Activated CD8-positive, alpha-beta memory T cell treated with anti-CD3 and anti-CD28 coated beads for 36 hours (primary cell): ENCODE results near the gene FADS2. TPM values are rescaled to one million over a fixed set of nuclear protein-coding genes. Genes with fewer than 3 reads are reported as not detected.

ENCODE experiments used
- CTCF ChIA-PET: fragments of 350-600 bp; sonication (Branson Sonifier 250); formaldehyde crosslinking; loops from one replicate; lab custom pipeline; 2021; ENCODE audit warnings: antibody characterized with exemption; lab: Charles Lee
- POLR2A ChIA-PET: fragments of 350-600 bp; sonication (Branson Sonifier 250); formaldehyde crosslinking; loops from one replicate; lab custom pipeline; 2021; ENCODE audit warnings: antibody characterized with exemption; lab: Charles Lee
- total RNA-seq, 2 experiments: library from RNA; stranded (reverse); gene quantifications; one replicate each; pipeline ENCODE4 v1.2.3, GENCODE V29; 2021

Gene FADS2
- total RNA-seq, 2 experiments from 2014 or later: 45.6 to 46.1 TPM

DNA sequence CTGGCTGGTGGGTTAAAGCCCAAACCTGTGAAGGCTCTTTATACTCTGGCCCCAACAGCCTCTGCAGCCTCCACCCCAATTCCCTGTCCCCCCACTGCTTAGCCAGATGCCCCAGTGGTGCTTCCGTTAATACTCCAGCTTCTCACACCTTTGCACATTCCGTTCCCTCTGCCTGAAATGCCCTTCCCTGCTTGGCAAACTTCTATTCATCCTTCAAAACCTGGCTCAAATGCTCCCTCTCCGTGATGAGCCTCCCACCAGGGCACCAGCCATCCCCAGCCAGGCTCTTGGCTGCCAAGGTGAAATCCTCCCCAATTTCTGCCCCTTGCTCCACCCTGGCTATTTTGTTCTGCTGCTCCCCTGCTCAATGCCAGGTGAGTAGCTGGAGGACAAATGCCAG is 75.7 kb downstream of the FADS2 start:
- CTCF ChIA-PET: interaction anchor here (0.5 to 2.0 kb wide), 4 partner anchors 26 to 206 kb away, joined by 3 to 5 read pairs (median 3); no protein-coding TSS in a partner anchor
- POLR2A ChIA-PET: no interaction called here

GRCh38 chr11:61904539-61905048 is 76.5 kb downstream of the FADS2 start:
- POLR2A ChIA-PET: no interaction called here
- CTCF ChIA-PET: interaction anchor here (1.1 to 2.0 kb wide), 4 partner anchors 34 to 205 kb away, joined by 3 to 5 read pairs (median 4); no protein-coding TSS in a partner anchor

- ChIA-PET POLR2A (no interaction called here), CTCF (interaction anchor here (1.1 to 2.0 kb wide), 3 partner anchors 34 to 203 kb away, joined by 3 to 5 read pairs (median 5); no protein-coding TSS in a partner anchor)
These were observed 77.1 kb downstream of the FADS2 start for GRCh38 chr11:61905067-61905696.

GRCh38 chr11:61905801-61906521 is 77.9 kb downstream of the FADS2 start:
- POLR2A ChIA-PET: no interaction called here
- CTCF ChIA-PET: interaction anchor here (1.9 kb wide), 1 partner anchor 202 kb away, joined by 5 read pairs; no protein-coding TSS in a partner anchor

- ChIA-PET CTCF (interaction anchor here (3.2 kb wide), 1 partner anchor 8 kb away, joined by 14 read pairs; no protein-coding TSS in a partner anchor), POLR2A (no interaction called here)
These were observed 78.4 kb downstream of the FADS2 start for GRCh38 chr11:61906522-61906909.

DNA sequence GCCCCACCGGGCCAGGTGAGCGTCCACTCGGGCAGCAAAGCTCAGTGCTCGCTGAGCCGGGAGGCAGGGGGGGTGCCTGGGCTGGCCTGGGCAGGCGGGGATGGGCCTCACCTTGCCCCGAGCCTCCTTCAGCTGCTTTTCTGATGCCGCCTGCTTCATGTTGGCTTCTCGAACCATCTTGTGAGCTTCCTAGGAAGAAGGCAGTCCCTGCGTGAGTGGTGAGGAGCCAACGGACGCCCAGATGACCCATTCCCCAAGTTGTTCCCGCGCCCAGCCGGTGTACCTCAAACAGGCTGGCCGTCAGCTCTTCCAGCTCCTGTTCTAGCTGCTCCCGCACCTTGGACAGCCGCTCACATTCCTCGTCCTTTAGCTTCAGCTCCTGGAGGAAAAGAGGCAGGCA is 79.2 kb downstream of the FADS2 start:
- ChIA-PET CTCF (interaction anchor here (0.8 to 3.2 kb wide), 2 partner anchors 8 to 10 kb away, joined by 3 to 14 read pairs; no protein-coding TSS in a partner anchor), POLR2A (no interaction called here)

DNA sequence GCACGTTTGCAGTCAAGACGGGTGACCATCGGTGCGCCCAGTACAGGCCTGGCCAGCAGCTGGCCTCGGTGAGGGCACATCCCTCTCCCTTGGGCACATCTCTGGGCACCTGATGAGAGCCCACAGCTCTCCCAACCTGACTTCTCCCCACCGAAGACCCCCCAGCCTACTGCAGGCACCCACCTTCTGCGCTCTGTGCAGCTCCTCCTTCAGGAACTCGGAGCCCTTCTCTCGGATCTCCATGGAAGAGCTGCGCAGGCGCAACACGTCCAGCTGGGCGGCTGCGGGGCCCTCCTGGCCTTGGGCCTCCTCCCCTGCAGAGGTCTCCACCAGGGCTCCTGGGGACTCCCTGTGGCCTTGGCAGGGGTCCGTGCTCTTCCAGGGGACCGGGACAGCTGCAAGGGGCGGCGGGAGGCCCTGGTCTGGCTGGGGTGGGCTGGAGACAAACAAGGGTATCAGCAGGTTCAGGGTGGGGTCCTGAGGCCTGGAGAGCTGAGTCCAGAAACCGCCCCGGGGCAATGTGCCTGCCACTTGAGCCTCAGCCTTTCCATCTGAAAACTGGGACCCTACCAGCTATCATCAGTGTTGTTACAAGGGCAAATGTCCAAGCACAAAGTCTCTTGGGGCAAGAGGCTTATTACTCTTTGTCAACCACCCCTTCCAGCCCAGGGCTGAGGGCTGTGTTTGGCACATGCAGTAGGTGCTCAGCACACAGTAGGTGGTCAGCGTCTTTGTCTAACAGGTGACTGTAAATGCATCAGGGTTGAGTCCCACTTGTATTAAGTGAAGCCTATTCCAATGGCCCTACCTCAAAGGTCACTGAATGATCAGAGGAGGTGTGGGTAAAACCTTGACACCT is 80.0 kb downstream of the FADS2 start:
- CTCF ChIA-PET: interaction anchor here (0.8 to 3.2 kb wide), 2 partner anchors 9 to 11 kb away, joined by 3 to 14 read pairs; no protein-coding TSS in a partner anchor
- POLR2A ChIA-PET: no interaction called here

DNA sequence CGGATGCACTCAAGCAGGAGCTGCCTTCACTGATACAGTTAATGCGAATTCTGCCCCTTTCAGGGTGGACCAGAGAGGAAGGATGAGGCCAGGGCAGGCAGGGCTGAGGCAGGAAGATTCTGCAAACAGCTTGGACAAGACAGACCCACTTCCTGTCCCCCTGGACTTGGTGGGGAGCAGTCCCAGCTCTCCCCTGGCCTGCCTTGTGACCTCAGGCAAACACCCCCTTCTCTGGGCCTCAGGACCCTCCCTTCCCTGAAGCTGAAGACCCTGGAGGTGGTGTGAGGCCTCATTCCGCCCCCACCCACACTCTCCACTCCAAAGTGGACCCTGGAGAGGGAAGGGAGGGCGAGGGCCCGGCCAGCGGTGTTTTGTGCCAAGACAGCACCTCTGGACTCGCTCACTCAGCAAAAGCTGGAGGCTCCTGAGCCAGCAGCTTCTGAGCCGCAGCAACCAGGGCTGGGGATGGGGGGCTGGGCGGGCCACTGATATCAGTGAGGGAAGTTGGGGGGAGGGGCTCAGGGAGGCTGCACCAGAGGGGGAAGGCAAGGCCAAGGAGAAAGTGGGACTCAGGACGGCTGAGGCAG is 80.7 kb downstream of the FADS2 start:
- CTCF ChIA-PET: interaction anchor here (3.2 kb wide), 1 partner anchor 10 kb away, joined by 14 read pairs; no protein-coding TSS in a partner anchor
- POLR2A ChIA-PET: no interaction called here

GRCh38 chr11:61910187-61911127 is 82.4 kb downstream of the FADS2 start:
- ChIA-PET POLR2A (no interaction called here), CTCF (no interaction called here)

- POLR2A ChIA-PET: no interaction called here
- CTCF ChIA-PET: no interaction called here
These were observed 83.1 kb downstream of the FADS2 start for GRCh38 chr11:61911128-61911700.

DNA sequence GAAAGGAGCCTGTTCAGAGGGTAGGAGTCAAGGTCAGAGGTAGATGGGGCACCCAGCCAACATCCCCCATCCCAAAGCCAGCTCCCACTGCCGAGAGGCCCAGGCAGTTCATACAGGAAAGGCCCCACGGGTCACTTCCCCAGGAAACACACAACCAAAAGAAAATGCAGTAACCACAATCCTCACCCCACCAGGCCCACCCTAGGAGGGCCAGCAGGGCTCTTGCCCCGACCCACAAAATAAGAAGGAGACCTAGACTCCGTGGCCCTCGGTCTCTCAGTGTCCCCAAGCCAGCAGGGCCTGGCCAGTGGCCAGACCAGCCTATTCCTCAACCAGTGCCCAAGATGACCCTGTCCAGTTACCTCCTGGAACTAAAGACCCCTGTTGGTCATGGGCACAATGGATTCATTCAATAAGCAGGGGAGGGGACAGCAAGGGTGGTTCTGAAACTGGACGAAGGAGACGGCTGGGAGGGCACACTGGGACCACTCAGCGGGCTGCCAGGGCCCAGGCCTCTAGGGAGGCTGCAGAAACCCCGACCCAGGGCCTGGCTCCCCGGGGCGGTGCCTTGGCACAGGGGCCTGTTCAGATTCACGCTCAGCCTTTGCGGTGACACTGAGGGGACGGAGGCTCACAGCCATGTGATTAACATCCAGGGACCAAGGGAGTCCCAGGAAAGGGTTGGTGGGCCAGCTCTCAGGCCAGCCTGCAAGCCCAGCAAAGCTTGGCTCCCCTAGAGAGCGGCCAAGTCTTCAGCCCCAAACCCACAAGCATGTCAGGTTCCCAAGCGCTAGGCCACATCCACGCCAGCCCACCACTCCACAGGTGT is 83.8 kb downstream of the FADS2 start:
- POLR2A ChIA-PET: no interaction called here
- CTCF ChIA-PET: no interaction called here

DNA sequence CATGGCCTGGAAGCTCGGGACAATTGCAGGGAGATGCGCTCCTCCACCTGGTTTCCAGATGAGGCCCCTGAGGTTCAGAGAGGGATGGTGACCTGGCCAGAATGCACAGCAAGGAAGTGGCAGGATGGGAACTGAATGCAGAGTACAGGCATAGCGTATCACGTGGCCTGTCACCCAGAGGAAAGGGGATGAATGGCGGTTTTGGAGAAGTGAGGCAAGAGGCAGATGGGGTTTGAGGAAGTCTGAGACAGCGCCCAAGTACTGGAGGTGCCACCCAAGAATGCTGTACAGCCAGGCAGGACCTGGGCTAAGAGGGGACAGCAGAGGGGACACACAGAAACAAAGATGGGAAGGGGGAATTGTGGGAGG is 84.4 kb downstream of the FADS2 start:
- ChIA-PET POLR2A (no interaction called here), CTCF (no interaction called here)

GRCh38 chr11:61912991-61913698 is 85.0 kb downstream of the FADS2 start:
- ChIA-PET CTCF (no interaction called here), POLR2A (no interaction called here)

DNA sequence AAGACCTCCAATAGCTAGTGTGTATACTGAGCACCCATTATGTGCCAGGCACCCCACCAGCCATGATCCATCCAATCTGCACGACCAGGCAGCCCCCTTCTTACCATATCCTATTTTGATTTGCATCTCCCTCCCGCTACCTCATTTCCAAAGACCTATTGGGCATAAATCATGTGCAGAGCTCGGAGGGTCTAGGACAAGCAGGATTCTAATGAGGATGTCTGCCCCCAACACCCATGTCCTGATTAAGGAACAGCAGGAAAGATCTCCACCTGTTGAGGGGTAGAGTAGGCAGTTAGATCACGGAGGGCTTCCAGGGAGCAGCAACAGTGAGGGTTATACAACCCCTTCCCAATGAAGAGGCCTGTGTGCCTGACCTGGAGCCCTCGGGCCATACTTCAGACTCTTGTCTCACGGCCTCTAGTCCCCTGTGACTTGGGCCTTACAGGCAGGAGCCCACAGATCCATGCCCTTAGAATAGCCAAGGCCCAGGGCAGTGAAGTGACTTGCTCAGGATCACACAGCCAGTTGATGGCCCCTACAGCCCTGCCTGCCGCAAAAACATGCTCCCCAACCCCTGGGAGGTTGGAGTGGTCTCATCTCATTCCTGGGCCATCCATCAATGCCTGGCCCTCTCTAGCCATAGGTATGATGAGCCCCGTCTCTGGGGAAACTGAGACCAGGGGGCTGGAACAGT is 85.7 kb downstream of the FADS2 start:
- CTCF ChIA-PET: interaction anchor here (1.5 kb wide), 1 partner anchor 15 kb away, joined by 6 read pairs; no protein-coding TSS in a partner anchor
- POLR2A ChIA-PET: no interaction called here

GRCh38 chr11:61914471-61915171 is 86.5 kb downstream of the FADS2 start:
- CTCF ChIA-PET: interaction anchor here (1.5 kb wide), 1 partner anchor 16 kb away, joined by 6 read pairs; no protein-coding TSS in a partner anchor

More at GRCh38 chr11:61914471-61915171, 86.5 kb downstream of the FADS2 start:
- POLR2A ChIA-PET: no interaction called here
